IMR-90 (cell line): ENCODE measurements around the gene FTO. TPM values are rescaled to one million over a fixed set of nuclear protein-coding genes. Genes with fewer than 3 reads are reported as not detected.

Experiments
- ATAC-seq: fragments of 200-7000 bp; cut with Tn5 transposase; 2 replicates; pipeline ENCODE4 v1.9.1; 2020; ENCODE audit warnings: low read depth, mild to moderate bottlenecking, moderate library complexity
- BruUV-seq: library from RNA; stranded (reverse); fragments of 400-500 nt; replicated peaks from 2 replicates; lab custom pipeline; 2021; lab: Mats Ljungman, UMichigan
- CTCF ChIA-PET: fragments of 300-600 bp; formaldehyde crosslinking; extraction: SDS; loops from one replicate; lab custom pipeline; 2021; ENCODE audit warnings: antibody characterized with exemption; lab: Yijun Ruan, JAX
- POLR2A ChIA-PET: fragments of 300-600 bp; sonication (Branson Sonifier 250); formaldehyde crosslinking; loops from one replicate; lab custom pipeline; 2022; ENCODE audit warnings: antibody characterized with exemption; ENCODE audit not compliant: unreplicated experiment; lab: Charles Lee
- DNase-seq: peaks from one replicate; pipeline ENCODE4 v3.0.0; 2013
- H2AFZ ChIP-seq: replicated peaks from 2 replicates; pipeline ENCODE3; 2013; ENCODE audit warnings: low read length, mild to moderate bottlenecking; ENCODE audit not compliant: poor library complexity
- H2AK5ac ChIP-seq: 2 replicates; pipeline ENCODE4 v1.6.1; 2013; ENCODE audit warnings: low read depth, low read length, inconsistent platforms
- H2AK9ac ChIP-seq: replicated peaks from 2 replicates; pipeline ENCODE3; 2013; ENCODE audit warnings: mild to moderate bottlenecking, low read depth, low read length, moderate library complexity; ENCODE audit not compliant: poor library complexity
- H2BK120ac ChIP-seq: 2 replicates; pipeline ENCODE4 v1.6.1; 2013; ENCODE audit warnings: low read depth, low read length, inconsistent platforms
- H2BK15ac ChIP-seq: 3 replicates; pipeline ENCODE4 v1.6.1; 2013; ENCODE audit warnings: low read depth, low read length, inconsistent platforms
- H2BK20ac ChIP-seq: 2 replicates; pipeline ENCODE4 v1.6.1; 2013; ENCODE audit warnings: low read depth, mild to moderate bottlenecking, inconsistent platforms, low read length, moderate library complexity
- H2BK5ac ChIP-seq: 2 replicates; pipeline ENCODE4 v1.6.1; 2013; ENCODE audit warnings: mild to moderate bottlenecking, low read depth, low read length, inconsistent platforms; ENCODE audit not compliant: poor library complexity, severe bottlenecking
- H3K14ac ChIP-seq: replicated peaks from 2 replicates; pipeline ENCODE4 v1.6.1; 2013; ENCODE audit warnings: low read depth, low read length, inconsistent platforms
- H3K18ac ChIP-seq: 2 replicates; pipeline ENCODE4 v1.6.1; 2013; ENCODE audit warnings: low read depth, low read length, control low read depth
- H3K23ac ChIP-seq: 2 replicates; pipeline ENCODE4 v1.6.1; 2013; ENCODE audit warnings: low read depth, low read length, inconsistent platforms
- H3K27ac ChIP-seq: 2 replicates; pipeline ENCODE4 v1.5.1; 2013; ENCODE audit warnings: mild to moderate bottlenecking, control low read depth, low read length; ENCODE audit not compliant: insufficient read depth
- H3K27me3 ChIP-seq: 2 replicates; pipeline ENCODE4 v1.6.1; 2013; ENCODE audit warnings: low read length; ENCODE audit not compliant: control insufficient read depth, insufficient read depth
- H3K36me3 ChIP-seq: 2 replicates; pipeline ENCODE4 v1.6.1; 2013; ENCODE audit warnings: low read length, mixed read lengths; ENCODE audit not compliant: control insufficient read depth, insufficient read depth
- H3K4ac ChIP-seq: 2 replicates; pipeline ENCODE4 v1.6.1; 2013; ENCODE audit warnings: low read depth, low read length, inconsistent platforms
- H3K4me1 ChIP-seq: 2 replicates; pipeline ENCODE4 v1.6.1; 2013; ENCODE audit warnings: low read length, mixed read lengths; ENCODE audit not compliant: control insufficient read depth, insufficient read depth
- H3K4me2 ChIP-seq: 2 replicates; pipeline ENCODE4 v1.6.1; 2013; ENCODE audit warnings: low read depth, mild to moderate bottlenecking, control low read depth, low read length, moderate library complexity
- H3K4me3 ChIP-seq: 2 replicates; pipeline ENCODE4 v1.5.1; 2013; ENCODE audit warnings: low read depth, mild to moderate bottlenecking, control low read depth, low read length, moderate library complexity; ENCODE audit not compliant: insufficient read depth
- H3K56ac ChIP-seq: 2 replicates; pipeline ENCODE4 v1.6.1; 2013; ENCODE audit warnings: low read length, inconsistent platforms; ENCODE audit not compliant: insufficient read depth; ENCODE audit errors: extremely low read depth
- H3K79me1 ChIP-seq, 2 experiments: 2 replicates each; pipeline ENCODE4 v1.6.1; 2013; ENCODE audit warnings: low read length in 2 of 2, inconsistent platforms in 1 of 2, low read depth in 1 of 2
- H3K9ac ChIP-seq: 2 replicates; pipeline ENCODE4 v1.6.1; 2013; ENCODE audit warnings: low read depth, low read length, control low read depth
- H3K9me1 ChIP-seq: 2 replicates; pipeline ENCODE4 v1.6.1; 2013; ENCODE audit warnings: low read length, inconsistent platforms; ENCODE audit not compliant: insufficient read depth
- H3K9me3 ChIP-seq: 2 replicates; pipeline ENCODE4 v1.6.1; 2013; ENCODE audit warnings: low read length; ENCODE audit not compliant: control insufficient read depth, insufficient read depth
- H4K20me1 ChIP-seq: 2 replicates; pipeline ENCODE4 v1.6.1; 2013; ENCODE audit warnings: low read length, inconsistent platforms; ENCODE audit not compliant: insufficient read depth
- H4K5ac ChIP-seq: 2 replicates; pipeline ENCODE4 v1.6.1; 2013; ENCODE audit warnings: mild to moderate bottlenecking, low read depth, low read length, control low read depth
- H4K8ac ChIP-seq, 2 experiments: 2 replicates each; pipeline ENCODE4 v1.6.1; 2013; ENCODE audit warnings: low read depth in 2 of 2, low read length in 2 of 2, control low read depth in 1 of 2, inconsistent platforms in 1 of 2
- H4K91ac ChIP-seq: 2 replicates; pipeline ENCODE4 v1.6.1; 2013; ENCODE audit warnings: low read depth, low read length, inconsistent platforms; ENCODE audit not compliant: insufficient read depth
- BHLHE40 ChIP-seq: fragments of 150-350 bp; IDR thresholded peaks from 2 replicates; pipeline ENCODE4 v1.6.1; 2016; ENCODE audit warnings: mild to moderate bottlenecking, low read depth, low read length
- POLR2A ChIP-seq: IDR thresholded peaks from 2 replicates; pipeline ENCODE4 v1.6.1; 2012; ENCODE audit warnings: mild to moderate bottlenecking, low read depth, low read length
- RFX5 ChIP-seq: IDR thresholded peaks from 2 replicates; pipeline ENCODE4 v1.8.0; 2012; ENCODE audit warnings: low read depth, mild to moderate bottlenecking, low read length, moderate library complexity
- USF2 ChIP-seq: fragments of 150-350 bp; IDR thresholded peaks from 2 replicates; pipeline ENCODE4 v1.6.1; 2017; ENCODE audit warnings: mild to moderate bottlenecking, antibody characterized with exemption, low read length, low read depth
- WGBS, 2 experiments: methylation state at CpG; one replicate each; pipeline versions ENCODE4 v1.1.5 to v1.1.7; 2013; ENCODE audit warnings: missing lambda C conversion rate in 2 of 2; ENCODE audit not compliant: insufficient read length in 1 of 2; ENCODE audit errors: extremely low coverage in 2 of 2; 5-methylcytosine and 5-hydroxymethylcytosine counted together
- dilution Hi-C: fragments of 300-500 bp; cut with HindIII; formaldehyde crosslinking; loops from one replicate; pipeline ENCODE4 v1.14.3; 2018; ENCODE audit warnings: low sequenced_read_pairs; ENCODE audit not compliant: unreplicated experiment
- in situ Hi-C: fragments of 300-500 bp; cut with MboI; formaldehyde crosslinking; loops from 3 replicates; pipeline ENCODE4 v1.14.3; 2019; ENCODE audit warnings: low sequenced_read_pairs, inconsistent platforms, mixed read lengths
- intact Hi-C: fragments of 100-400 bp; cut with micrococcal nuclease; formaldehyde crosslinking; loops from 2 replicates; pipeline ENCODE4 v1.10.0; 2022
- polyA plus RNA-seq, 3 experiments: library from polyadenylated mRNA; depleted of rRNA; stranded (reverse); fragments of >200 nt; gene quantifications; 2 replicates each; pipeline ENCODE4 v1.2.3, GENCODE V29; 2012; ENCODE audit warnings: low replicate concordance in 1 of 3
- total RNA-seq: library from RNA; depleted of rRNA; stranded (reverse); fragments of >200 nt; gene quantifications from 2 replicates; pipeline ENCODE4 v1.2.3, GENCODE V29; 2012

Gene FTO
- total and polyA plus RNA-seq, 2 of the 4 experiments (the other 2 are of a cell fraction): 70.3 to 132 TPM

- Histone ChIP-seq H3K9me1 (no peaks in the 10 kb centered on the region), H3K4ac (no peak overlapping the region), H4K8ac (no peak overlapping the region), H3K4me1 (no peaks in the 10 kb centered on the region), H3K9ac (no peak overlapping the region), H2BK120ac (no peak overlapping the region), H3K36me3 (no peaks in the 10 kb centered on the region), H3K18ac (no peak overlapping the region), H3K4me2 (no peak overlapping the region), H2AK9ac (no peak overlapping the region), H4K91ac (no peak overlapping the region), H2BK5ac (no peak overlapping the region), H3K27ac (no peak overlapping the region), H3K27me3 (peaks cover 4% of the 10 kb centered on the region), H4K5ac (no peak overlapping the region), H3K23ac (no peak overlapping the region), H2AFZ (no peak overlapping the region), H3K79me1 (no peaks in the 10 kb centered on the region), H4K20me1 (no peaks in the 10 kb centered on the region), H3K14ac (no peak overlapping the region), H3K4me3 (no peak overlapping the region), H2AK5ac (no peak overlapping the region), H3K9me3 (no peaks in the 10 kb centered on the region; the same call in 1 of the 2 replicates), H3K56ac (no peak overlapping the region), H2BK20ac (no peak overlapping the region), H2BK15ac (no peak overlapping the region)
- no CpG with 5 or more reads among the region's 4 CpGs for WGBS, 2 experiments
- in situ Hi-C loops (no loop called here), dilution Hi-C loops (no loop called here), intact Hi-C loops (no loop called here)
- TF ChIP-seq RFX5 (no peak), USF2 (no peak), BHLHE40 (no peak), POLR2A (no peak)
- DNase-seq: no peak
- POLR2A ChIA-PET: no interaction called here
- ATAC-seq: no peak
- CTCF ChIA-PET: no interaction called here
- BruUV-seq: no TSS peak
Observed at GRCh38 chr16:54126907-54127306, 423.0 kb downstream of the FTO start.
